CD4-positive, alpha-beta T cell (primary cell): ENCODE data around the gene SERPING1. TPM values are rescaled to one million over a fixed set of nuclear protein-coding genes. Genes with fewer than 3 reads are reported as not detected.

ENCODE experiments used
- ATAC-seq: fragments of 200-7000 bp; cut with Tn5 transposase; one replicate; pipeline ENCODE4 v1.10.0; 2022; ENCODE audit warnings: mild to moderate bottlenecking; ENCODE audit not compliant: poor library complexity
- CTCF ChIA-PET: fragments of 350-600 bp; sonication (Branson Sonifier 250); formaldehyde crosslinking; loops from one replicate; lab custom pipeline; 2021; ENCODE audit warnings: antibody characterized with exemption, inconsistent platforms; lab: Charles Lee
- POLR2A ChIA-PET: fragments of 350-600 bp; sonication (Branson Sonifier 250); formaldehyde crosslinking; loops from one replicate; lab custom pipeline; 2021; ENCODE audit warnings: antibody characterized with exemption, inconsistent platforms; lab: Charles Lee
- DNase-seq, 14 experiments: peaks; one replicate each; pipeline ENCODE4 v3.0.0-alpha.2; 2013 to 2020; ENCODE audit warnings: mixed read lengths in 2 of 14
- H3K27ac ChIP-seq, 2 donors: one replicate each; pipeline versions ENCODE4 v1.5.1 to v1.7.0; 2013; ENCODE audit warnings: low read length in 2 of 2, low read depth in 1 of 2, mild to moderate bottlenecking in 1 of 2
- H3K27me3 ChIP-seq, 2 experiments: 1 replicate in 1 of 2; 2 replicates in 1 of 2; pipeline versions ENCODE4 v1.6.1 to v1.7.0; 2013; ENCODE audit warnings: low read length in 2 of 2, control low read depth in 1 of 2, mild to moderate bottlenecking in 1 of 2, moderate library complexity in 1 of 2; ENCODE audit not compliant: insufficient read depth in 2 of 2, control insufficient read depth in 1 of 2
- H3K36me3 ChIP-seq: one replicate; pipeline ENCODE4 v1.6.1; 2013; ENCODE audit warnings: low read length, control low read depth; ENCODE audit not compliant: insufficient read depth
- H3K4me1 ChIP-seq: one replicate; pipeline ENCODE4 v1.6.1; 2013; ENCODE audit warnings: low read length, control low read depth; ENCODE audit not compliant: insufficient read depth
- H3K4me3 ChIP-seq: one replicate; pipeline ENCODE4 v1.5.1; 2013; ENCODE audit warnings: mild to moderate bottlenecking, low read length, moderate library complexity
- H3K9me3 ChIP-seq, 2 experiments: 1 replicate in 1 of 2; 2 replicates in 1 of 2; pipeline versions ENCODE4 v1.6.1 to v1.7.0; 2013; ENCODE audit warnings: low read length in 2 of 2, mild to moderate bottlenecking in 2 of 2, control low read depth in 1 of 2, moderate library complexity in 1 of 2; ENCODE audit not compliant: control insufficient read depth in 1 of 2, insufficient read depth in 1 of 2
- H3K27ac Mint-ChIP-seq: one replicate; pipeline ENCODE4 v1.8.0; 2020; ENCODE audit warnings: mixed read lengths
- H3K27me3 Mint-ChIP-seq: one replicate; pipeline ENCODE4 v1.8.0; 2021; ENCODE audit warnings: mixed read lengths
- H3K36me3 Mint-ChIP-seq: one replicate; pipeline ENCODE4 v1.8.0; 2021; ENCODE audit warnings: low read depth, mixed read lengths
- H3K4me1 Mint-ChIP-seq: one replicate; pipeline ENCODE4 v1.8.0; 2021; ENCODE audit warnings: low read depth, mixed read lengths
- H3K4me3 Mint-ChIP-seq: one replicate; pipeline ENCODE4 v1.8.0; 2020; ENCODE audit warnings: mild to moderate bottlenecking, mixed read lengths
- H3K9me3 Mint-ChIP-seq: one replicate; pipeline ENCODE4 v1.8.0; 2020; ENCODE audit warnings: mixed read lengths
- CTCF ChIP-seq: fragments of 200-600 bp; IDR thresholded peaks from one replicate; pipeline ENCODE4 v1.8.0; 2022; ENCODE audit warnings: antibody characterized with exemption, mild to moderate bottlenecking
- intact Hi-C, 2 experiments: fragments of 100-400 bp; cut with DNase I in 1 of 2; cut with micrococcal nuclease in 1 of 2; formaldehyde crosslinking; loops; one replicate each; pipeline versions ENCODE4 v1.15.1 to v1.9.0; 2023 to 2025; cut with DNase I, micrococcal nuclease
- total RNA-seq, 174 experiments: library from RNA in 2 of 174; stranded (reverse) in 2 of 174; gene quantifications; one replicate each; pipeline ENCODE4 v1.2.3 and lab custom pipeline; 2021 to 2026

SERPING1 gene
- total RNA-seq, 2 experiments from 2014 or later: 0.53 TPM; not detected in 1

GRCh38 chr11:57646799-57647303 is 49.4 kb downstream of the SERPING1 start:
- Histone ChIP-seq H3K36me3 (no peaks in the 10 kb centered on the region), H3K4me1 (peaks cover 45% of the 10 kb centered on the region), H3K9me3 (peaks cover 0 to 13% of the 10 kb centered on the region in 2 experiments), H3K27me3 (peaks cover 48 to 50% of the 10 kb centered on the region in 2 experiments), H3K4me3 (no peak overlapping the region), H3K27ac (no peak overlapping the region)
- DNase-seq (no peak), ATAC-seq (no peak)
- Mint-ChIP-seq H3K4me1 (peaks cover 55% of the 10 kb centered on the region), H3K4me3 (peak overlapping the region; percentile 42), H3K27ac (no peak overlapping the region), H3K27me3 (peaks cover 63% of the 10 kb centered on the region), H3K9me3 (no peaks in the 10 kb centered on the region), H3K36me3 (no peaks in the 10 kb centered on the region)
- ChIA-PET POLR2A (interaction anchor here (0.7 to 1.7 kb wide), 4 partner anchors 21 to 132 kb away, joined by 3 to 7 read pairs (median 4); partner anchors contain the start of genes SELENOH and UBE2L6), CTCF (interaction anchor here (0.8 to 1.8 kb wide), 2 partner anchors 79 to 154 kb away, joined by 4 to 6 read pairs; partner anchors contain the start of gene UBE2L6)
- TF ChIP-seq CTCF: no peak
- intact Hi-C loops: loop anchor here in 1 of 2 experiments (1.0 kb wide), 1 partner anchor 79 kb away; no protein-coding TSS in a partner anchor

GRCh38 chr11:57647372-57647771 is 49.9 kb downstream of the SERPING1 start:
- peaks cover 0 to 13% of the 10 kb centered on the region in 2 experiments for H3K9me3 ChIP-seq
- H3K36me3 ChIP-seq: no peaks in the 10 kb centered on the region
- POLR2A ChIA-PET: interaction anchor here (1.3 to 1.7 kb wide), 3 partner anchors 20 to 133 kb away, joined by 3 to 7 read pairs (median 4); partner anchors contain the start of gene UBE2L6
- no peak overlapping the region for H3K4me3 ChIP-seq
- ATAC-seq (no peak), DNase-seq (no peak)
- no peak overlapping the region for H3K27ac ChIP-seq
- peaks cover 55% of the 10 kb centered on the region for H3K4me1 Mint-ChIP-seq
- no peaks in the 10 kb centered on the region for H3K36me3 Mint-ChIP-seq
- peaks cover 48 to 50% of the 10 kb centered on the region in 2 experiments for H3K27me3 ChIP-seq
- H3K27ac Mint-ChIP-seq: peak overlapping the region; percentile 83
- peaks cover 45% of the 10 kb centered on the region for H3K4me1 ChIP-seq
- H3K27me3 Mint-ChIP-seq: peaks cover 63% of the 10 kb centered on the region
- no peaks in the 10 kb centered on the region for H3K9me3 Mint-ChIP-seq
- CTCF ChIA-PET: interaction anchor here (0.8 to 2.6 kb wide), 3 partner anchors 79 to 154 kb away, joined by 4 to 12 read pairs (median 6); partner anchors contain the start of gene UBE2L6
- intact Hi-C loops: no loop called here
- no peak for TF ChIP-seq CTCF
- H3K4me3 Mint-ChIP-seq: peak overlapping the region; percentile 49

GRCh38 chr11:57647960-57648800 is 50.7 kb downstream of the SERPING1 start:
- H3K4me3 ChIP-seq: no peak overlapping the region
- DNase-seq (peak in 1 of 14 experiments; percentile 19), ATAC-seq (no peak)
- H3K9me3 ChIP-seq: peaks cover 0 to 13% of the 10 kb centered on the region in 2 experiments
- H3K4me1 ChIP-seq: peaks cover 48% of the 10 kb centered on the region
- intact Hi-C loops: loop anchor here in 1 of 2 experiments (2.0 kb wide), 1 partner anchor 121 kb away; no protein-coding TSS in a partner anchor
- no peak for TF ChIP-seq CTCF
- H3K36me3 ChIP-seq: no peaks in the 10 kb centered on the region
- H3K27ac ChIP-seq: no peak overlapping the region
- ChIA-PET CTCF (interaction anchor here (1.0 to 2.6 kb wide), 2 partner anchors 8 to 80 kb away, joined by 3 to 12 read pairs; partner anchors contain the start of gene UBE2L6), POLR2A (interaction anchor here (0.6 to 2.6 kb wide), 4 partner anchors 80 to 930 kb away, joined by 3 to 10 read pairs (median 7); partner anchors contain the start of genes SELENOH and UBE2L6)
- peaks cover 48 to 50% of the 10 kb centered on the region in 2 experiments for H3K27me3 ChIP-seq
- H3K9me3 Mint-ChIP-seq: no peaks in the 10 kb centered on the region
- peaks cover 63% of the 10 kb centered on the region for H3K27me3 Mint-ChIP-seq
- H3K27ac Mint-ChIP-seq: peak overlapping the region; percentile 83
- H3K4me1 Mint-ChIP-seq: peaks cover 55% of the 10 kb centered on the region
- peak overlapping the region; percentile 87 for H3K4me3 Mint-ChIP-seq
- H3K36me3 Mint-ChIP-seq: no peaks in the 10 kb centered on the region
